Stimulated activated CD4-positive, alpha-beta T cell treated with anti-CD3 and anti-CD28 coated beads, TNF-alpha, amount 100 ng/mL, for 48 hours (primary cell): Measurements from ENCODE around the gene FHIT.
"Not testable (repeated sequence)": the region's sequence is repeated elsewhere in the genome, so short reads cannot be mapped to it uniquely, and the experiment has no call there.

Experiments
- DNase-seq, 3 donors: peaks; one replicate each; pipeline ENCODE4 v3.0.0-alpha.2; 2020; ENCODE audit warnings: low read depth in 3 of 3

FHIT gene

GRCh38 chr3:60920519-60920918 is 330.7 kb downstream of the FHIT start:
- no peak for DNase-seq

DNA sequence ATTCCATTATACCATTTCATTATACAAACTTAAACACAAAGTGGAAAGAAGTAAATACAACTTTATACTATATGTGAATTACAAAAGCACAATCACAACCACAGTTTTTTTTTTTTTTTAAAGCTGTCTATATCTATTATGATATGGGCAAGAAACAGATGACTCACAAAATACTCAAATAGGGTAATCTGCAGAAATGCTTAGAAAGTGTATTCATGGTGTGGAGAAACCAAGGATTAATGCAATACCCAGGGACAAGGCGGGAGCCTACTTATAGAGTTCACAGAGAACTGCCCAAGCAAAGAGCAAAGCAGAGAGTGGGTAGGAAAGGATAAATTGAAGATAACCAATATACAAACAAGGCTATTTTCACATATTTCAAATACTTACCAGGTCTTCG is 332.0 kb downstream of the FHIT start:
- DNase-seq: no peak

GRCh38 chr3:60917141-60917540 is 334.1 kb downstream of the FHIT start:
- no peak for DNase-seq

- DNase-seq: no peak
Measured at GRCh38 chr3:60916546-60916945, 334.7 kb downstream of the FHIT start.

DNA sequence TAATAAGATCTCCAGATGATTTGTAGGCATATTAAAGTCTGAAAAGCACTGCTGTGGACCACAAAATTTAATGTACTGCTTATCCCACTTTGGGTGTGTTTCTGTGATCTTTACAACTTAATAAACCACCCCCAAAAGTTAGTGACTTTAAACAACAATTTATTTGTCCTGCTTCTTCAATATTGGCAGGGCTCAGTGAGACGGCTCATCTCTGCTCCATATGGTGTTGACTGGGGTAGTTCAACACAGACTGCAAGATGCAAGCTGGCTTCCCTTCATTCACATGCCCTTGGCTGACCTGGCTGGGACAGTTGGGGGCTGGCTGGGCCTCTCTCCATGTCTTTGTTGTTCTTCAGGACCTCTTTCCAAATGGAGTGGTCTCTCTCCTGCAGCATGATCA is 337.8 kb downstream of the FHIT start:
- DNase-seq: no peak

DNA sequence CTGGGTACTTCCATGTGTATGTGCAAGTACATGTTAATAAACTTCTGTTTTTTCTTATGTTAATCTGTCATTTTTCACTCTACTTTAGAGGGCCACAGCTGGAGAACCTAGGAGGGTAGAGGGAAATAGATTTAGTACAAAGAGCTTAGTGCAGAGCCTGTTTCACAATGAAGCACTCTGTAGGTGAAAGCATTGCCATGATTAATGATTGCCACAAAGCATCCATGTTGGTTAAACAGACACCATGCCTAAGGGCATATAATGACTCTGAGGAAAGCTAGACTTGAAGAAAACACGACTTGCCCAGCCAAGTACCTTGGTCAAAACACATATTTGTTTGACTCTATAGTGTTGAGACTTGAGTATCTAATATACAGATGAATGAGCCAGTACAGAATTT is 338.4 kb downstream of the FHIT start:
- no peak for DNase-seq

DNA sequence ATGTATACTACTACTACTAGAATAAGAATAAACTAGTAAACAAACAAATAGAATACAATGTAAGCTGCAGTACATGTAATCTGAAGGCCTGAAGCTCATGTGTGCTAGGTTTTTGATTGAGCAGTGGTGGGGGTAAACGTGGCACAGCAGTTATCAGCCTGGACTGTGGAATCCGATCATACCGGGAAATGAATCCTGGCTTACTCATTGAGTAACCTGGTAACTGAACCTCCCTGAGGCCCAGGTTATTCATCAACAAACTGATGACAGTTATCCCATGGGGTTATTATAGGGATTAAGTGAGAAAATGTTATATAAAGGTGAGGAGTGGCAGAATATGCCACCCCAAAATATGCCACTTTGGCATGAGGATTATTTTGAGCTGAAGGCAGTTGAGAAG is 339.1 kb downstream of the FHIT start:
- no peak for DNase-seq

DNA sequence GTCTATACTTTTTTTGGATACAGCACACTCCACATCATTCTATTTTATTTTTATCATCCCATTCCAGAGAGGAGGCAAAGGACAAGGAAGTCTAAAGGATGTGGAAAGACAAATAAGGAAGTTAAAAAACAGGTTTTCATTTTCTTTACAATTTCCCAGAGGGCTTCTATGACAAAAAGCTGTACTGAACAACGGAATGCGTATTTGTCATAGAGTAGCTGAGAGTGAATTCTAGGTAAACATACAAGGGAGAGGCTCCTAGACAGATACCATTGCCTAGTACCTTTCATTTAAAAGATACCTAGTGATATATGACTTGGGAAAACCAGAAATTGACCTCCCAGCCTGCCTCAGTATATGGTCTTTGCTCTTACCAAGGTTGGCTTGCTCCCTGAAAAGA is 341.7 kb downstream of the FHIT start:
- DNase-seq: no peak

DNA sequence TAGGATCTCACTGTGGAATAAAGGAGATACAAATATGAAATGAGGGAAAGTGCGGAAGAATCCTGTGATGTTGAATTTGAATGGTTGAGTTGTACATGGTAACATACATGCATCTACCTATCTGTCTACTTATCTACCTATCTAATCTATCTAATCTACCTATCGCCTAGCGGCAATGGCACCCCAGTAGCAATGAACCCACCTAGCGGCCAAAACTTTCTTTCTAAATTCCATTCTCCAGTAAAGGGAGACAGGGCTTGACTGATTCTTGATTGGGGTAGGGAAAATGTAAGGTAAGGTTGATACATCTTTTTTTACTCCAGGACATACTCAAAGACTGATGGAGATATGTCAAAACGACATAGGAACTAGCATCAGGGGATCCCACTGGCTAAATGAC is 345.0 kb downstream of the FHIT start:
- no peak for DNase-seq

DNA sequence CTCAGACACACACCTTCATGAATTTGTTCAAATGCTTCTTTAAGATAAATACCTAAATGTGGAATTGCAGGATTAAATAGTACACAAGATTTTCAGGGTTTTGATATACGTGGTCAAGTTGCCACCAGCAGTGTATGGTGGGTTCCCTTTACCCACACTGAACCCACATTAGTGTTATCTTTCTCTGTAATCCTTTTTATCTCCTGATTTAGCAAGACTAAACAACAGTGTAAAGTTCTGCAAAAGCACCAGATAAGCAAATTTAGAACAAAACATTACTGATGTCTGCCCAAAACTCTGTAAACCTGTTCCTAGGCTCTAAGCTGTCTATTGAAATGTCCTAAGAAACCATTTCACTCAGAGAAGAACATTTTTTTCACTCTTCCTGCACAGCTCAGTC is 352.9 kb downstream of the FHIT start:
- DNase-seq: no peak

DNA sequence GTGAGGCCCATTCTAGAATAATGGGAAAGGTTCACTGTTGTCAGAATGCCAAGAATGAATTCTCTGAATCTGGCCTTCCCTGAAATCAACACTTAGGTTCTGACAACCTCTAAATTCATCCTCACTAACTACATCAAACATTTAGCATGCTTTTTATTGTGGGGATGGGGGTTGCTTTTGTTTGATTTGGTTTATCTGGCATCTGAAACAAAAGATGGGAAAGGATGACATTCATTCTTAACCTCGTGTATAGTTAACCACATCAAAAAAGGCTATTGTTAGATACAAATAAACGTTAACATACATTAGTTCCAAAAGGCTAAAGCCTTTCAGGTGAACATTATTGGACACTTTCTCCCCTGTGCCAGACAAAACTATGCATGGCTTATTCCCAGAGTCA is 357.3 kb downstream of the FHIT start:
- DNase-seq: no peak

DNA sequence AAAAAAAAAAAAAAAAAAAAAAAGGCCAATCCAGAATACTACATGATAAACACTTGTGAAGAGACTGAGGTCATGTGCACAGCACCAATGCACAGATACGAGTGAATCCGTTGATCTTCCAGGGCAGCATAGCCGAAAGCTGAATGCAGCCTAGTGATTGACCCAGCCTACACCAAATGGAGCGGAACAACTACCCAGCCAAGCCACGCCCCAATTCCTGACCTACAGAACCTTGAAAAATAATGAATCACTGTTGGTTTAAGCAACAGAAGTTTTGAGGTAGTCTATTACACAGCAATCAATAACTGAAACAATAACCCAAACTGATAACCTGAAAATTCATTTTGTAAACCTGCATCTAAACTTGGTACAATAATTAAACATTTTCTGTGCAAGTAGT is 361.0 kb downstream of the FHIT start:
- DNase-seq: no peak

DNA sequence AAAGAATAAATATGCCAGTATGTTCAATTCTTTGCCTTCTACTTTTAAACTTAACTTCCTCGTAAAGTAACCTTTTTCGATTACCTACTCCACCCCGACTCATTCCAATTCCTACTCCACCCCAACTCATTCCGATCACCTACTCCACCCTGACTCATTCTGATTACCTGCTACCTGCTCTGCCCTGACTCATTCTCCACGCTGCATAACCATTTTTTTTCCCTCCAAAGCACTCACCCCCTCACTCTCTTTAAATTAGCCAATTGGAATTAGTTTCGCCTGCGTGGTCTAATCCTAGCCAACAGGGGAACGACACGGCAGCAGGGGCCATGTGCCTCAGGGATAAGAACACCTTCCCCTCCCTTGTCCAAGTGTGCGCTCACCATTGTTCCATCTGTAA is 362.3 kb downstream of the FHIT start:
- DNase-seq: not testable (repeated sequence)

GRCh38 chr3:60887574-60887973 is 363.7 kb downstream of the FHIT start:
- no peak for DNase-seq

DNA sequence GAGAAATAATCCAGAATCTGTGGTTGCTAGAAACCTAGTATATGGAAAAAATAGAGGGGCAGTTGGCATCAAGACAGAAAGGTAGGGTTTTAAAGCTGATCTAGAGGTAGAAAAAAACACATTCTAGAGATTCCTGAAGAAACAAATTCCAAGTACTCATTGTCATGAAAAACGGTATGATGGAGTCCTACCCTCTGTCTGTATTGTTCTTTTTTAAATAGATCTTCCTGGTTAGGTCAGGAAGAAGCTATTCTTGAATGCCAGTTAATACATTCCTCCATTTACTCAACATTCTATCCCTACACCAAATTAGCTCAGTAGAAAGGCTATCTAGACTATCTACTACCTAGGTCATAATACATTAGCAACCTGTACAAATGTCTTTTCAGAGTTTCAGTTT is 364.7 kb downstream of the FHIT start:
- no peak for DNase-seq

DNA sequence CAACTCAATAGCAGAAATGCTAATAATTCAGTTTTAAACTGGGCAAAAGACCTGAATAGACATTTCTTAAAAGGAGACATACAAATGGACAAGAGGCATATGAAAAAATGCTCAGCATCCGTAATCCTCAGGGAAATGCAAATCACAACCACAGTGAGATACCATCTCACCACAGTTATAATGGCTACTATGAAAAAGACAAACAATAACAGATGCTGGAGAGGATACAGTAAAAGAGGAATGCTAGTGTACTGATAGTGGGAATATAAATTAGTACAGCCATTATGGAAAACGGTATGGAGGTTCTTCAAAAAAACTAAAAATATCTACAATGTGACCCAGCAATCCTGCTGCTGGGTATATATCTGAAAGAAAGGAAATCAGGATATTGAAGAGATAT is 367.2 kb downstream of the FHIT start:
- no peak for DNase-seq

DNA sequence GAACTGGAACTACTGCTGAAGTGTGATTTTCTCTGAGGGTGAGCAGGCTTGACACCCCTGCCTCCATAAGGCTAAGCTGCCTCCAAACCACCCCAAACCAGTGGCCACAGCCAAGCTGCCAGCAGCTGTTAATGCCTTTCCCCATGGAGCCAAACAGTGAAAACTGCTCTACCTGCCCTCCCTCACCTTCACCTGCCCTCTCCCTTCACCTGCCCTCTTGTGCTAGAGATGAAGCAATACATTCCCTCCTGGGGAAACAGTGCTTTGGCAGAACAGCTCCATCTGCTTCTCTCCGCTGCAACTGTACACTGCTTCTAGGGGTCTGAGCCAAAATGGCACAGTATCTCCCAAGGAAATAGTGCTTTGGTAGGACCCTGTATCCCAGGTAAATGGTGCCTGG is 374.1 kb downstream of the FHIT start:
- no peak for DNase-seq

GRCh38 chr3:60870396-60870795 is 380.9 kb downstream of the FHIT start:
- DNase-seq: no peak

DNA sequence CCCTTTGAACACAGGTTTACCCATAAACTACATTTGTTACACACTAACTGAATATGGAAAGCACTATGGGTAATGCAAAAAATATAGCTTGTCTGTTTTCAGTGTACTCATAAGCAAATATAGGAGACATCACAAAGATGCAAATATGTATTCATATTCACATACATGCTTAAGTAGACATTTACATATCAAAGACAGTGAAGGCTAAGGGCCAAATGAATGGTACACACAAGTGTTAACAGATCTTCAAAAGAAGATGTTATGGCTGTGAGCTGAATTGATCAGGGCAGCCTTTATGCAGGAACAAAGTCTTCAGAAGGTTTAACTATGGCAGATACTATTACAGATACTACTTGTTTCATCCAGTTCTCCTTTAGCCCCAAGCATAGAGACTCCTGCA is 384.1 kb downstream of the FHIT start:
- DNase-seq: no peak

- DNase-seq: no peak
Measured at GRCh38 chr3:60856257-60857046, 394.8 kb downstream of the FHIT start.

- DNase-seq: no peak
Measured at GRCh38 chr3:60855250-60855649, 396.0 kb downstream of the FHIT start.

DNA sequence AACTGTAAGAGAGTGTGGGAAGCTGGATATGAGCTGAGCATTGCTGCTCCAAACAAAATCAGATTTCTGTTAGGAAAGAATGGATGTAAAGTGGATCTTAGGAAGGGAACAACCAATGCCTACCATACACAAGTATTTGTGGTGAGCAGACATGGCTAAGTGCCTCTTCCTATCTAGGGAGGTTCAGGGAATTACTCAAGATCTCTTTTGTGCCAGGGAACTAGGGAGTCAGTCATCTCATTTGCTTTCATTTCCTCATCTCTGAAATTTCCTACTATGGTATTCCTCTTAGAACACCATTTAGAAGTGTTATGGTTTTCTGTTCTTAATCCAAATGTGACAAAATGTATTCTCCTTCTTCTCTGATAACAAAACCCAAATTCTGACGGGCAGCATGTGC is 396.5 kb downstream of the FHIT start:
- DNase-seq: no peak

GRCh38 chr3:60847791-60848190 is 403.5 kb downstream of the FHIT start:
- DNase-seq: no peak

- DNase-seq: no peak
Measured at GRCh38 chr3:60844256-60844655, 407.0 kb downstream of the FHIT start.
